BLaER1 treated with 17β-estradiol and CSF1 and Interleukin-3, amounts not matched to agents 10 nM and 100 nM (cell line): ENCODE results near the gene GRIP2.

Source experiments
- H3K27ac ChIP-seq, 11 experiments: shearing (Covaris generic); formaldehyde crosslinking; 2 replicates each; pipeline ENCODE4 v1.8.1; 2022
- H3K27me3 ChIP-seq, 11 experiments: shearing (Covaris generic); formaldehyde crosslinking; 2 replicates each; pipeline ENCODE4 v1.8.1; 2022
- H3K36me3 ChIP-seq, 11 experiments: shearing (Covaris generic); formaldehyde crosslinking; 2 replicates each; pipeline ENCODE4 v1.8.1; 2022
- H3K4me1 ChIP-seq, 10 experiments: shearing (Covaris generic); formaldehyde crosslinking; 2 replicates each; pipeline ENCODE4 v1.8.1; 2022
- H3K4me2 ChIP-seq, 11 experiments: shearing (Covaris generic); formaldehyde crosslinking; 2 replicates each; pipeline ENCODE4 v1.8.1; 2022
- H3K4me3 ChIP-seq, 10 experiments: shearing (Covaris generic); formaldehyde crosslinking; 2 replicates each; pipeline ENCODE4 v1.8.1; 2022
- H3K9ac ChIP-seq, 11 experiments: shearing (Covaris generic); formaldehyde crosslinking; 2 replicates each; pipeline ENCODE4 v1.8.1; 2022
- H3K9me3 ChIP-seq, 11 experiments: shearing (Covaris generic); formaldehyde crosslinking; replicated peaks in 1 of 11; 2 replicates each; pipeline ENCODE4 v1.8.1; 2022
- H4K20me1 ChIP-seq, 11 experiments: shearing (Covaris generic); formaldehyde crosslinking; 2 replicates each; pipeline ENCODE4 v1.8.1; 2022
- Cebpa-rat ChIP-seq, 11 experiments: shearing (Covaris generic); IDR thresholded peaks; 2 replicates each; pipeline ENCODE4 v1.8.1; 2022

The GRIP2 gene

GRCh38 chr3:14450922-14451606 lies 89.1 kb downstream of the GRIP2 start:
- H3K9me3 ChIP-seq, result peaks cover 0 to 10% (median 0%) of the 10 kb centered on the region in 11 experiments; a peak in 4 of 22 replicates
- H3K4me1 ChIP-seq, result peaks cover 13 to 33% (median 15%) of the 10 kb centered on the region in 10 experiments
- peaks cover 91 to 100% (median 98%) of the 10 kb centered on the region in 11 experiments for H3K36me3 ChIP-seq
- no peaks in the 10 kb centered on the region for H3K27me3 ChIP-seq
- H3K4me3 ChIP-seq, result no peak overlapping the region
- H3K27ac ChIP-seq, result no peak overlapping the region
- no peak overlapping the region for H3K9ac ChIP-seq
- no peak for TF ChIP-seq Cebpa-rat (IDR thresholded peaks at IDR 0.05)
- peaks cover 0 to 89% (median 39%) of the 10 kb centered on the region in 11 experiments; a peak in 14 of 22 replicates for H4K20me1 ChIP-seq
- H3K4me2 ChIP-seq, result no peak overlapping the region

- H3K4me1 ChIP-seq, result peaks cover 13 to 33% (median 15%) of the 10 kb centered on the region in 10 experiments
- peaks cover 0 to 10% (median 0%) of the 10 kb centered on the region in 11 experiments; a peak in 4 of 22 replicates for H3K9me3 ChIP-seq
- H3K27me3 ChIP-seq, result no peaks in the 10 kb centered on the region
- H3K4me3 ChIP-seq, result no peak overlapping the region
- no peak overlapping the region for H3K9ac ChIP-seq
- H3K27ac ChIP-seq, result no peak overlapping the region
- peaks cover 91 to 100% (median 98%) of the 10 kb centered on the region in 11 experiments for H3K36me3 ChIP-seq
- H3K4me2 ChIP-seq, result no peak overlapping the region
- peaks cover 0 to 89% (median 39%) of the 10 kb centered on the region in 11 experiments; a peak in 14 of 22 replicates for H4K20me1 ChIP-seq
- TF ChIP-seq Cebpa-rat (IDR thresholded peaks at IDR 0.05), result no peak
These were observed 89.6 kb downstream of the GRIP2 start for GRCh38 chr3:14450506-14450905.

- peaks cover 0 to 10% (median 0%) of the 10 kb centered on the region in 11 experiments; a peak in 4 of 22 replicates for H3K9me3 ChIP-seq
- peaks cover 92 to 100% (median 98%) of the 10 kb centered on the region in 11 experiments for H3K36me3 ChIP-seq
- H3K27ac ChIP-seq, result peak overlapping the region in 9 of 11 experiments; percentile 12 to 66 (median 48); a peak in 16 of 22 replicates
- peaks cover 13 to 33% (median 15%) of the 10 kb centered on the region in 10 experiments for H3K4me1 ChIP-seq
- no peak for TF ChIP-seq Cebpa-rat (IDR thresholded peaks at IDR 0.05)
- peak overlapping the region in 7 of 11 experiments; percentile 4 to 59 (median 29); a peak in 7 of 22 replicates for H3K9ac ChIP-seq
- peaks cover 0 to 88% (median 35%) of the 10 kb centered on the region in 11 experiments; a peak in 14 of 22 replicates for H4K20me1 ChIP-seq
- peak overlapping the region; percentile 14 to 80 (median 58); a peak in 19 of 22 replicates for H3K4me2 ChIP-seq
- no peak overlapping the region for H3K4me3 ChIP-seq
- H3K27me3 ChIP-seq, result no peaks in the 10 kb centered on the region
These were observed 91.1 kb downstream of the GRIP2 start for GRCh38 chr3:14448756-14449727.

GRCh38 chr3:14448063-14448462 lies 92.1 kb downstream of the GRIP2 start:
- H3K27me3 ChIP-seq, result no peaks in the 10 kb centered on the region
- TF ChIP-seq Cebpa-rat (IDR thresholded peaks at IDR 0.05), result no peak
- peaks cover 13 to 33% (median 15%) of the 10 kb centered on the region in 10 experiments for H3K4me1 ChIP-seq
- no peak overlapping the region for H3K27ac ChIP-seq
- H3K4me3 ChIP-seq, result no peak overlapping the region
- H3K9me3 ChIP-seq, result peaks cover 0 to 10% (median 0%) of the 10 kb centered on the region in 11 experiments; a peak in 4 of 22 replicates
- peak overlapping the region in 6 of 11 experiments; percentile 46 to 80 (median 60); a peak in 7 of 22 replicates for H3K4me2 ChIP-seq
- H3K36me3 ChIP-seq, result peaks cover 88 to 100% (median 98%) of the 10 kb centered on the region in 11 experiments
- H3K9ac ChIP-seq, result no peak overlapping the region
- peaks cover 0 to 88% (median 38%) of the 10 kb centered on the region in 11 experiments; a peak in 17 of 22 replicates for H4K20me1 ChIP-seq

- Histone ChIP-seq H3K36me3 (peaks cover 78 to 99% (median 90%) of the 10 kb centered on the region in 11 experiments), H3K27ac (no peak overlapping the region), H4K20me1 (peaks cover 0 to 88% (median 40%) of the 10 kb centered on the region in 11 experiments; a peak in 20 of 22 replicates), H3K4me3 (no peak overlapping the region), H3K4me1 (peaks cover 14 to 34% (median 17%) of the 10 kb centered on the region in 10 experiments), H3K9me3 (peaks cover 0 to 10% (median 0%) of the 10 kb centered on the region in 11 experiments; a peak in 4 of 22 replicates), H3K4me2 (no peak overlapping the region), H3K9ac (no peak overlapping the region), H3K27me3 (no peaks in the 10 kb centered on the region)
- TF ChIP-seq Cebpa-rat (IDR thresholded peaks at IDR 0.05), result no peak
These were observed 93.1 kb downstream of the GRIP2 start for GRCh38 chr3:14446988-14447570.

- Histone ChIP-seq H3K27ac (no peak overlapping the region), H3K9ac (no peak overlapping the region), H3K36me3 (peaks cover 65 to 87% (median 77%) of the 10 kb centered on the region in 11 experiments), H4K20me1 (peaks cover 0 to 88% (median 45%) of the 10 kb centered on the region in 11 experiments; a peak in 21 of 22 replicates), H3K27me3 (no peaks in the 10 kb centered on the region), H3K4me3 (no peak overlapping the region), H3K4me2 (no peak overlapping the region), H3K4me1 (peaks cover 23 to 42% (median 30%) of the 10 kb centered on the region in 10 experiments), H3K9me3 (peaks cover 0 to 10% (median 0%) of the 10 kb centered on the region in 11 experiments; a peak in 4 of 22 replicates)
- no peak for TF ChIP-seq Cebpa-rat (IDR thresholded peaks at IDR 0.05)
These were observed 94.4 kb downstream of the GRIP2 start for GRCh38 chr3:14445773-14446172.

- no peak overlapping the region for H3K4me3 ChIP-seq
- H3K4me2 ChIP-seq, result no peak overlapping the region
- no peak for TF ChIP-seq Cebpa-rat (IDR thresholded peaks at IDR 0.05)
- peaks cover 0 to 10% (median 0%) of the 10 kb centered on the region in 11 experiments; a peak in 4 of 22 replicates for H3K9me3 ChIP-seq
- peaks cover 55 to 73% (median 65%) of the 10 kb centered on the region in 11 experiments for H3K36me3 ChIP-seq
- H3K27ac ChIP-seq, result no peak overlapping the region
- peaks cover 7 to 91% (median 55%) of the 10 kb centered on the region in 11 experiments; a peak in 21 of 22 replicates for H4K20me1 ChIP-seq
- no peak overlapping the region for H3K9ac ChIP-seq
- H3K4me1 ChIP-seq, result peaks cover 35 to 55% (median 43%) of the 10 kb centered on the region in 10 experiments
- no peaks in the 10 kb centered on the region for H3K27me3 ChIP-seq
These were observed 95.8 kb downstream of the GRIP2 start for GRCh38 chr3:14444380-14444779.

GRCh38 chr3:14441920-14442300 lies 98.2 kb downstream of the GRIP2 start:
- TF ChIP-seq Cebpa-rat (IDR thresholded peaks at IDR 0.05), result no peak
- Histone ChIP-seq H3K27me3 (no peaks in the 10 kb centered on the region), H3K27ac (peak overlapping the region in 4 of 11 experiments; percentile 38 to 48 (median 38); a peak in 7 of 22 replicates), H4K20me1 (peaks cover 7 to 97% (median 76%) of the 10 kb centered on the region in 11 experiments; a peak in 21 of 22 replicates), H3K4me2 (peak overlapping the region in 7 of 11 experiments; percentile 52 to 91 (median 69); a peak in 12 of 22 replicates), H3K9me3 (no peaks in the 10 kb centered on the region), H3K4me1 (peaks cover 36 to 58% (median 40%) of the 10 kb centered on the region in 10 experiments), H3K36me3 (peaks cover 33 to 48% (median 40%) of the 10 kb centered on the region in 11 experiments), H3K9ac (peak overlapping the region in 2 of 11 experiments; percentile 3 to 36; a peak in 1 of 22 replicates), H3K4me3 (no peak overlapping the region)
